ENCODE measurements around the gene CALY. TPM values are rescaled to one million over a fixed set of nuclear protein-coding genes. Genes with fewer than 3 reads are reported as not detected.
A peak's percentile ranks its signal among the peaks of the same experiment; 100 is the strongest.

The CALY gene
- total RNA-seq, 1 experiment from 2014 or later, result not detected

GRCh38 chr10:133342942-133343341 is 6.2 kb upstream of the CALY start:
- Histone ChIP-seq H3K4me3 (no peak overlapping the region), H3K36me3 (no peaks in the 10 kb centered on the region), H3K9me3 (no peaks in the 10 kb centered on the region), H3K27me3 (peaks cover 12% of the 10 kb centered on the region; the same call in 1 of the 2 replicates)
- no peak for DNase-seq

- no peak for DNase-seq
- no peaks in the 10 kb centered on the region for H3K9me3 ChIP-seq
- H3K27me3 ChIP-seq, result peaks cover 16% of the 10 kb centered on the region
- H3K4me3 ChIP-seq, result no peak overlapping the region
- no peaks in the 10 kb centered on the region for H3K36me3 ChIP-seq
Measured at GRCh38 chr10:133341983-133342382, 5.3 kb upstream of the CALY start.

GRCh38 chr10:133339708-133340380 is 3.1 kb upstream of the CALY start:
- no peaks in the 10 kb centered on the region for H3K9me3 ChIP-seq
- no peak overlapping the region for H3K4me3 ChIP-seq
- H3K36me3 ChIP-seq, result no peaks in the 10 kb centered on the region
- H3K27me3 ChIP-seq, result peaks cover 38% of the 10 kb centered on the region
- no peak for DNase-seq

- H3K36me3 ChIP-seq, result no peaks in the 10 kb centered on the region
Measured at GRCh38 chr10:133338080-133339071, 1.7 kb upstream of the CALY start.

GRCh38 chr10:133337370-133337725 is 652 bp upstream of the CALY start:
- Histone ChIP-seq H3K9me3 (no peaks in the 10 kb centered on the region), H3K27me3 (peaks cover 37% of the 10 kb centered on the region), H3K36me3 (no peaks in the 10 kb centered on the region), H3K4me3 (no peak overlapping the region)
- no peak for DNase-seq

More at GRCh38 chr10:133338080-133339071, 1.7 kb upstream of the CALY start:
- H3K9me3 ChIP-seq, result no peaks in the 10 kb centered on the region
- H3K4me3 ChIP-seq, result no peak overlapping the region
- DNase-seq, result no peak
- H3K27me3 ChIP-seq, result peaks cover 37% of the 10 kb centered on the region

GRCh38 chr10:133336118-133336576 is 549 bp downstream of the CALY start:
- Histone ChIP-seq H3K4me3 (no peak overlapping the region), H3K9me3 (no peaks in the 10 kb centered on the region), H3K36me3 (no peaks in the 10 kb centered on the region), H3K27me3 (peaks cover 49% of the 10 kb centered on the region)
- DNase-seq, result no peak

GRCh38 chr10:133335246-133336117 is 1.2 kb downstream of the CALY start:
- no peaks in the 10 kb centered on the region for H3K36me3 ChIP-seq
- peaks cover 53% of the 10 kb centered on the region for H3K27me3 ChIP-seq
- H3K4me3 ChIP-seq, result peak overlapping the region; percentile 14; the same call in 1 of the 2 replicates
- no peaks in the 10 kb centered on the region for H3K9me3 ChIP-seq
- peak; percentile 44 for DNase-seq

- peaks cover 53% of the 10 kb centered on the region for H3K27me3 ChIP-seq
- no peak for DNase-seq
Measured at GRCh38 chr10:133334503-133335245, 2.0 kb downstream of the CALY start.

GRCh38 chr10:133332936-133333699 is 3.6 kb downstream of the CALY start:
- no peaks in the 10 kb centered on the region for H3K36me3 ChIP-seq
- no peaks in the 10 kb centered on the region for H3K9me3 ChIP-seq
- no peak for DNase-seq
- H3K4me3 ChIP-seq, result no peak overlapping the region
- H3K27me3 ChIP-seq, result peaks cover 53% of the 10 kb centered on the region

More at GRCh38 chr10:133334503-133335245, 2.0 kb downstream of the CALY start:
- no peaks in the 10 kb centered on the region for H3K9me3 ChIP-seq
- H3K4me3 ChIP-seq, result no peak overlapping the region; the same call in 1 of the 2 replicates
- no peaks in the 10 kb centered on the region for H3K36me3 ChIP-seq

- no peaks in the 10 kb centered on the region for H3K36me3 ChIP-seq
- H3K9me3 ChIP-seq, result no peaks in the 10 kb centered on the region
- peak; percentile 82 for DNase-seq
- H3K4me3 ChIP-seq, result no peak overlapping the region
- peaks cover 36% of the 10 kb centered on the region for H3K27me3 ChIP-seq
Measured at GRCh38 chr10:133329491-133330202, 7.0 kb downstream of the CALY start.

GRCh38 chr10:133328358-133329343 is 8.0 kb downstream of the CALY start:
- peaks cover 34% of the 10 kb centered on the region for H3K27me3 ChIP-seq
- DNase-seq, result no peak
- no peak overlapping the region for H3K4me3 ChIP-seq
- no peaks in the 10 kb centered on the region for H3K36me3 ChIP-seq
- no peaks in the 10 kb centered on the region for H3K9me3 ChIP-seq

- Histone ChIP-seq H3K4me3 (no peak overlapping the region), H3K9me3 (no peaks in the 10 kb centered on the region), H3K27me3 (peaks cover 32% of the 10 kb centered on the region), H3K36me3 (no peaks in the 10 kb centered on the region)
- DNase-seq, result no peak
Measured at GRCh38 chr10:133327651-133328357, 8.9 kb downstream of the CALY start.

Measured in MG63 (cell line).